GM13976 (cell line): ENCODE results near the gene RPL18.
A peak's percentile ranks its signal among the peaks of the same experiment; 100 is the strongest.

Experiments
- DNase-seq: peaks from one replicate; pipeline ENCODE4 v3.0.0; 2012; ENCODE audit warnings: low spot score
- CTCF ChIP-seq: IDR thresholded peaks from 2 replicates; pipeline ENCODE4 v1.5.1; 2012; ENCODE audit warnings: borderline replicate concordance, mild to moderate bottlenecking; ENCODE audit not compliant: insufficient read depth; ENCODE audit errors: extremely low read depth, missing control alignments, control extremely low read depth
- in situ Hi-C: fragments of 300-500 bp; cut with MboI; formaldehyde crosslinking; loops from one replicate; pipeline ENCODE4 v1.12.0; 2022; ENCODE audit warnings: low sequenced_read_pairs, mixed read lengths, inconsistent platforms; ENCODE audit not compliant: unreplicated experiment

The RPL18 gene

GRCh38 chr19:48624791-48625723, 6.1 kb upstream of the RPL18 start:
- no peak for TF ChIP-seq CTCF
- DNase-seq: no peak
- in situ Hi-C loops: no loop called here

GRCh38 chr19:48624067-48624594, 5.2 kb upstream of the RPL18 start:
- in situ Hi-C loops: no loop called here
- peak; percentile 97 for DNase-seq
- no peak for TF ChIP-seq CTCF

GRCh38 chr19:48623556-48624066, 4.6 kb upstream of the RPL18 start:
- in situ Hi-C loops: no loop called here
- TF ChIP-seq CTCF: no peak
- DNase-seq: no peak

GRCh38 chr19:48619692-48620585, 961 bp upstream of the RPL18 start:
- no peak for DNase-seq
- in situ Hi-C loops: no loop called here
- TF ChIP-seq CTCF: no peak

GRCh38 chr19:48618278-48618915, 581 bp downstream of the RPL18 start:
- DNase-seq: no peak
- in situ Hi-C loops: no loop called here

More at GRCh38 chr19:48618278-48618915, 581 bp downstream of the RPL18 start:
- no peak for TF ChIP-seq CTCF
